Stimulated activated CD4-positive, alpha-beta T cell treated with anti-CD3 and anti-CD28 coated beads, Interleukin-12 subunit alpha, Interleukin-12 subunit beta, amount 100 ng/mL, for 4 hours (primary cell): ENCODE data around the gene ZNF30.
A peak's percentile ranks its signal among the peaks of the same experiment; 100 is the strongest.
"Not testable (repeated sequence)": the region's sequence is repeated elsewhere in the genome, so short reads cannot be mapped to it uniquely, and the experiment has no call there.

Source experiments
- DNase-seq: peaks from one replicate; pipeline ENCODE4 v3.0.0-alpha.2; 2020

ZNF30 gene

DNA sequence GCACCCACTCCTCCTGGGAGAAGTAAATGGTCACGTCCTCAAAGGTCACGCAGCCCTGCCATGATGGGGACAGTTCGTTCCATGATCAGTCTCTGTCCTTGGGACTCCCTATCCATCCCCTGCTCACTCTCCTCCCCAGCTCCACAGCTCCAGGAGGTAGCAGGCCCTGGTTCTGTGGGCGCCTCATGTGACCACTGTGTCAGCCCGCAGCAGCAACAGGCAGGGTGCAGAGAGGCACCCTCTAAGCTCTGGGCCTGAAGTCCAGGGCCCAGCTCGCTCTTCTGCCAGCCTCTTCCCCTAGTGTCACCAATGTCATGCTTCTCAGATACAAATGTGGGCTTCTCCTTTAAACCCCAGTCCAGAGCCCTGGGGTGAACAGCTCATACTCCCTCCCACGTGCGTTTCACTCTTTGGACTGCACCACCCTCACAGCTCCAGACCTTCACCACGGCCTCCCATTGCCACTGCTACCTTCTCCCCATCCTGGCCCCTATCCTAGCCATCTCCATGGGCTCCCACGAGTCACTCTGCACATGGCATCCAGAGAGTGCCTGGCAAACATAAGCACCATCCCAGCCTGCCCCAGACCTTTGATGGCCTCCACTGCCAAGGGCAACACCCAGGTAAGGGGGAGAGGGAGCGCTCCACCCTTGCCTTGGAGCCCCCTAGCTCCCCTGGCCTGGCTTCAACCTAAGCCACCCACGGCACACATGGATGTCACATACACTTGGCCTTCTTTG, 34.4 kb downstream of the ZNF30 start:
- no peak for DNase-seq

DNA sequence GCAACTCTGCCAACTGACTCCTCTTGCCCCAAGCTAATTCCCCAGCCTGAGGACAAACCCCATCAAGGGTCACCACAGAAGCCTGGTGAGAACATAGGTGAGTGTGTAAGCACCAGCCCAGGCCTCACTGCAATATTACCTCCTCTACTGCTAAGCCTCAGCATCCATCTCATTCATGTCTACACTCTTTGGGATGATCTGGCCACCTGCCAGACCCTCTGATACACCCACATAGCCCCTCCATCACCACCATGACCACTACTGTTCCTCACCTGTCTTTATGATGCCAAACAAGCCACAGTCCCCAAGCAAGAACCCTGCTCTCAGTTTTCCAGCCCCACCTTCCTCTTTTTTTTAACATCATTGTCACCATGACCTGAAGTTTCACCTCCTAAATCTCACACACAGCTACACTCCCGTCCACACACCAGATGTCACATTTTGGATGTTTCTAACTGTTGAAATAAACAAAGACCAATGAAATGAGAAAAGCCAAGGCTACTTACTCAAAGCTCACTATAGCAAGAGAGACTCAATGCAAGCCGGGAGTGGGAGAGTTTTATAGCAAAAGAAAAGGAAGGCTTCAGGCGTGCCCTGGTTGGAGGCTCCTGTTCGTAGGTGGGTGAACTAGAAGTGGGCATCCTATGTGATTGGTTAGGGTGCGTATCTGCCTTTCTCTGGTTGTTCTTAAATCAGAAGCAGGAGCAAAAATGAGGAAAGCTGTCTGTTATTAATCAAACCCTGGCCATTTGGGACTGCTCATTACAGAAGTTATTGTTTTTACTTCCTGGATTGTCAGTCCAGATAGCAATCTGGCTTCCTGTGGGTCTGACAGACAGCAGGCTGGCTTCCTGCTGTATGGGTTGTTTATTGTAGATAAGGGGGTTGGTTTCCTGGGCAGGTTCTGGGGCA, 35.3 kb downstream of the ZNF30 start:
- DNase-seq, result no peak

- no peak for DNase-seq
Observed at GRCh38 chr19:34962687-34963572, 36.2 kb downstream of the ZNF30 start.

DNA sequence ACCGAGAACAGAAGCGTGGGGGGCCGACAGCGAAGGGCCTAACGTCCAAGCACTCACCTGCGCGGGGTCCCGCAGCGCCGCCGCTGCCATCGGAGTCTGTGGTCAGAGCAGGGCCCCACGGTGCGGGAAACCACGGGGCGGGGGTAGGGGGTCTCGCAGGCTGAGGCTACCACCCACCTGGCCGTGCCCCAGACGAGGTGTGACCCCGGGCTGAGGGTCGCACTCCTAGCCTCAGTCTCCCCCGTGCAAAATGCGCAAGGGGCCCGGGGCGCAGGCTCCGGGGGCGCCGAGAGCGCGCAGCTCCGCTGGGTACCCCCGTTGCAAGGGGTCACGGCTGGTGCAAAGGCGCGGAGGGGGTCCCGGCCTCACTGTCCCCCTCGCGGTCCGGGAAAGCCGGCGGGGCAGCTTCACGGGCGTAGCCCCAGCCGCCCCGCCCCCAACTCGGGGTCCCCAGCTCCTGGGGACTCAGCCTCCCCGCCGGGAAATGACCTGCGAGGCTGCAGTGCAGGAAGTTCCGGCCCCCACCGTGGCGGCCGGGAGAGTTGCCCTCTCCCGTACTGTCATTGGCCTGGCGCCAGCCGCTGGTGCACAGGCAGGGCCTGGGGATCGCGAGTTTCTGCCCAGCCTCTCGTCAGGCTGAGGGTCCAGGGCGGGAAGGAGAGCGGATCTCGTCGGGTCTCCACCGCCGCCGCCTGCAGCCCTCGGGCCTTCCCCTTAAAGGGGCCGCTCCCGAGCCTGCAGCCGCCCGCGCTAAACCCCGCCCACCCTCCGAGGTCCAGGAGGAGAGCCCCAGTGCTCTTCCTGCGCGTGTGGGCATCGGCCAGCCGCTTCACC, 37.1 kb downstream of the ZNF30 start, which contains the start of gene ZNF792:
Gene ZNF792, minus strand, starts transcription at position 657 of the 834 bp plus-strand sequence. Its CDS starts 567 bp downstream, at position 90.
- peak; percentile 51 for DNase-seq

DNA sequence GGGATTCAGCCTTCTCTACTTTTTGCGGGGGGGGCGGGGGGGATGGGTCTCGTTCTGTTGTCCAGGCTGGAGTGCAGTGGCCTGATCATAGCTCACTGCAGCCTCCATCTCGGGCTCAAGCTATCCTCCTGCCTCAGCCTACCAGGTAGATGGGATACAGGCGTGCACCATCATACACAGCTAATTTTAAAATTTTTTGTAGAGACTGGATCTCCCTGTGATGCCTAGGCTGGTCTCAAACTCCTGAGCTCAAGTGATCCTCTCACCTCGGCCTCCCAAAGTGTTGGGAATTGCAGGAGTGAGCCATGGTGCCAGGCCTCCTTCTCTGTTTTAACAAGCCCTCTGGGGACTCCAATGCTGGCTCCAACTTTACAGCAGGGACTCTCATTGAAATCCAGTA, 37.9 kb downstream of the ZNF30 start:
- DNase-seq, result no peak

GRCh38 chr19:34965505-34965904, 38.8 kb downstream of the ZNF30 start:
- DNase-seq, result not testable (repeated sequence)

- no peak for DNase-seq
Observed at GRCh38 chr19:34967551-34967950, 40.8 kb downstream of the ZNF30 start.

DNA sequence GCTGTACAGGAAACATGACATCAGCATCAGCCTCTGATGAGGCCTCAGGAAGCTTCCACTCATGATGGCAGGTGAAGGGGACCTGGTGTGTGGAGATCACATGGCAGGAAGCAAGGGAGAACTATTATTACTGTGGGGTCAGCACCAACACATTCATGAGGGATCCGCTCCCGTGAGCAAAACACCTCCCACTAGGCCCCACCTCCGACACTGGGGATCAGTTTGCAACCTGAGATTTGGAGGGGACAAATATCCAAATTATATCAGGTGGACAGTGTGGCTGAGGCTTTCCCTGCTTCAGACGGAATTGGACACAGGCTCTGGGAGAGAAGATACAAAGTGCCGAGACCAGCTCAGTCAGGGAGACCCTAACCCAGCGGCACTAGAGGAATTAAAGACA, 43.0 kb downstream of the ZNF30 start:
- DNase-seq, result no peak

GRCh38 chr19:34970185-34970780, 43.6 kb downstream of the ZNF30 start:
- DNase-seq, result not testable (repeated sequence)

DNA sequence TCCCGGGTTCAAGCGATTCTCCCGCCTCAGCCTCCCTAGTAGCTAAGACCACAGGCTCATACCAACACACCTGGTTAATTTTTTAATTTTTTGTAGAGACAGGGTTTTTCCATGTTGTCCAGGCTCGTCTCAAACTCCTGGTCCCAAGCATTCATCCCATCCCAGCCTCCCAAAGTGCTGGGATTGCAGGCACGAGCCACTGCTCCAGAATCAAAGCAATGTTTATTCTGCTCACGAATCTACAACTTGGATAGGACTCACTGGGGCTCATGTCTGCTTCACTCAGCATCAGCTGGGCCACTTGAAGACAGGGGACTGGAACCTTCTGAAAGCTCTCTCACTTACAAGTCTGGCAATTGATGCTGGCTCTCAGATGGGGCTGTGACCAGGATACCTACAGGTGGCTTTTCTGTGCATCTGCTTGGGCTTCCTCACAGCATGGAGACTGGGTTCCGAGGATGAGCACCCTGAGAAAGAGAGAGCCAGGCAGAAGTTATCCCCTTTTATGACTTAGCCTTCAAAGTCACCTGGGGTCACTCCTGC, 45.5 kb downstream of the ZNF30 start:
- DNase-seq, result no peak

GRCh38 chr19:34974646-34975045, 47.9 kb downstream of the ZNF30 start:
- no peak for DNase-seq

GRCh38 chr19:34975056-34975455, 48.4 kb downstream of the ZNF30 start:
- no peak for DNase-seq

- no peak for DNase-seq
Observed at GRCh38 chr19:34976611-34977010, 49.9 kb downstream of the ZNF30 start.

- no peak for DNase-seq
Observed at GRCh38 chr19:34979819-34980640, 53.3 kb downstream of the ZNF30 start.

DNA sequence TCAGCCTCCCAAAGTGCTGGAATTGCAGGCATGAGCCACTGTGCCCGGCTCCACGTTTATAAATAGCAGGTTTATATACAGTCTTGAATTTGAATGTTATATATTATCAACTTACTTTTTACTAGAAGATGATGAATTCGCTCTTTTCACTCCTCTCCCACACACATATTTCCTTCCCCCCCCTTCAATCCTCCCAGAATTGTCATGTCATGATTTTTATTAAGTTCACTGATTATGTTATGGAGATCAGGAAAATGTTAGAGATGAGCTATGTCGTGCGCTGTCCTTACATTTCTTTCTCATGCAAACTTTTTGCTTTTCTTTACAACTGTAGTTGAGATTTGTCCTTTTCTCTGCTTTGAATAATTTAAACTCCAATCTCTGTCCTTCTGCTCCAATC, 55.6 kb downstream of the ZNF30 start:
- no peak for DNase-seq

DNA sequence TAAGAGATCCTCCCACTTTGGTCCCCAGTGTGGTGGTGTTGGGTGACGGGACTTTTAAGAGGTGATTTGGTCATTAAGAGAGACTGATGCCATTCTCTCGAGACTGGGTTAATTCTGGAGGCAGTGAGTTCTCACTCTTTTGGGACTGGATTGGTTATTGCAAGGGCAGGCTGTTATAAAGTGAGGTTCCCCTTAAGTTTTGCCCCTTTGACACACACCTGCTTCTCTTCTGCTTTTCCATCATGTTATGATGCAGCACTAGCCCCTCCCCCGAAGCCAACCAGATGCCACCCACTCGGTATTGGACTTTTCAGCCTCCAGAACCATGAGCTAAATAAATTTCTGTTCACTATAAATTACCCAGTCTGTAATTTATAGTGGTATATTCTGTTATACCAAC, 57.1 kb downstream of the ZNF30 start:
- DNase-seq, result no peak

DNA sequence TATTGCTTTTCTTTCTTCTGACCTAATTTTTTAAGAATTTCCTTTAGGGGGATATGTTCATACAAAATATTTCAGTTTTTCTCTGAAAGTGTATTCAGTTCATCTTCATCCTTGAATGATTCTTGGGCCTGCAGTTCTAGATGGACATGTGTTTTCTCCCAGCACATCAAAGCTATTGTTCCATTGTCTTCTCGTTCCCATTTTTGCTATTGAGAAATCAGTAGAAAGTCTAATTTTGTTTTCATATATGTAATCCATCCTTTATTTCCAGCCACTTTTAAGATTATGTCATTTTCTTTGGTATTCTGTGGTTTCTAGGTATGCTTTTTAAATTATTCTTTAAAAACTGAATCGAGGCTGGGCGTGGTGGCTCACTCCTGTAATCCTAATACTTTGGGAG, 57.6 kb downstream of the ZNF30 start:
- no peak for DNase-seq

- DNase-seq, result no peak
Observed at GRCh38 chr19:34985249-34986022, 58.7 kb downstream of the ZNF30 start.

DNA sequence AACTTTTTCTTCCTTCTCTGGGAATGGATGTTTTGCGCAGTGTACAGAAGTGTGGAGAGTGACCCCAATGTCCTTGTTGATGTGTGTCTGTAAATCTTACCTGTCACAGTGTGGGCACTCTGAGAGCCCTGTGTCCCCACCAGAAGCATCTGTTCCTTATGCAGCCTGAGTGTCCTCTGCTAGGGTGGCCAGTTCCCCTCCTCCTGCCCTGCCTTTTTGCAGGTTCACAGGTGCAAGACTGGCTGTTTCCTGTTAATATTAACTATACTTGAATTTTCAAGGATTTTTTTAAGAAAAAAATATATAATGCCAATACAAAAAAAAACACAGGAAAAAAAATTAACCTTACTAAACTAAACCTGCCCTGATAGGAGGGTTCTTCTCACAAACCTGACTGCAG, 61.4 kb downstream of the ZNF30 start:
- no peak for DNase-seq

DNA sequence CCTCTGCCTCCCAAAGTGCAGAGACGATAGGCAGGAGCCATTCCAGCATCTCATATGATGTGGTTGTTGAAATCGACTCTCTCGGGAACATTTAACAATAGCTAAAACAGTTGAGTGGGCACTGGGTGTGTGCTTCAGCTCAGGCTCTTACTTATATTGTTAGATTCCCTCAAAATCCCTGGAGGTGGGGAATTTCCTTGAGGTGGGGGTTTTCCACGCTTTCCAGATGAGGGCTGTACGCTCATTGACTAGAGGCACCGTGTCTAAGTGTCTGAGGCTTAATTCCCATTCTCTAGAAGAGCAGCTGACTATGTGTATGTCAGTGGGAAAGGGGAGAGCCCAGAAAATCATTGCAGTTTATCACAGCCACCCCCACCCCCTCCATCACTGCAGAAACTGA, 62.6 kb downstream of the ZNF30 start:
- DNase-seq, result no peak
